GM21723 (cell line): Measurements from ENCODE around the gene DTYMK.

ENCODE experiments used
- ATAC-seq: cut with Tn5 transposase; IDR thresholded peaks from one replicate; pipeline ENCODE4 v1.9.1; 2021; ENCODE audit warnings: mild to moderate bottlenecking, moderate library complexity; ENCODE audit not compliant: unreplicated experiment

The DTYMK gene

DNA sequence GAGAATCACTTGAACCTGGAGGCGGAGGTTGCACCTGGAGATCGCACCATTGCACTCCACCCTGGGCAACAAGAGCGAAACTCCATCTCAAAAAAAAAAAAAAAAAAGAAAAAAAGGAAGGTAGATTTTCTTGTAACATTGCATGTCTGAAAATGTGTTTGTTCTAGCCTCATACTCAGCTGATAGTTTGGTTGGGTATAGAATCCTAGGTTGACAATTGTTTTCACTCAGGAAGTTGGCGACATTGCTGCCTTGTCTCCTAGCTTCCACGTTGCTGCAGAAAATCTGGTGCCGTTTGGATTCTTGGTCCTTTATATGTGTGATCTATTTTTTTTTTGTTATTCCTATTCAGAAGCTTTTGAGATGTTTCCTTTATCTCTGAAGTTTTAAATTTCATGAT, 19.9 kb upstream of the DTYMK start:
- ATAC-seq: no peak

DNA sequence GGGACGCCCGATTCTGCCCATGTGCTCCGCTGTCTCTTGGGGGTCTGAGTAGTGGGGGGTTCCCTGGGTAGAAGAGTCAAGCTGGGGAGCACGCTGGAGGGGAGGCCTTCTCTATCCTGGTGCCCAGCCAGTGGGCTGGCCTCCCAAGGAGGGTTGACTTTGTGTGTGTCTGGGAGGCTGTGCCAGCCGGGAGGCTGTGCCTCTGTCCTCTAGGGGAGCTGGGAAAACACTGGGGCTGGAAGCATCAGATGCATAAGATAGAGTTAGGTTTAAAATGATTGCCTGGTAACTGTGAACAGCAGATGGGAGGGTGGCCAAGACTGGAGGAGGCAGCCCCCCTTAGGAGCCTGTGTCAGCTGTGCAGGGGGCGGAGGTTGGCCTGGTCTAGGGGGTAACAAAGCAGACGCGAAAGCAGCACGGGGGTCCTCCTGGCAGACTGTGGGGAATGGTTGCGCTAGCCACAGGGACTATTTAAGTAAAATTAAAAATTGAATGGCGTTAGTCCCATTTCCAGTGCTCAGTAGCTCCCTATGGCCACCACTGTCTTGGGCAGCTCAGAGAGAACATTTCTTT, 16.5 kb upstream of the DTYMK start:
- ATAC-seq: no peak

DNA sequence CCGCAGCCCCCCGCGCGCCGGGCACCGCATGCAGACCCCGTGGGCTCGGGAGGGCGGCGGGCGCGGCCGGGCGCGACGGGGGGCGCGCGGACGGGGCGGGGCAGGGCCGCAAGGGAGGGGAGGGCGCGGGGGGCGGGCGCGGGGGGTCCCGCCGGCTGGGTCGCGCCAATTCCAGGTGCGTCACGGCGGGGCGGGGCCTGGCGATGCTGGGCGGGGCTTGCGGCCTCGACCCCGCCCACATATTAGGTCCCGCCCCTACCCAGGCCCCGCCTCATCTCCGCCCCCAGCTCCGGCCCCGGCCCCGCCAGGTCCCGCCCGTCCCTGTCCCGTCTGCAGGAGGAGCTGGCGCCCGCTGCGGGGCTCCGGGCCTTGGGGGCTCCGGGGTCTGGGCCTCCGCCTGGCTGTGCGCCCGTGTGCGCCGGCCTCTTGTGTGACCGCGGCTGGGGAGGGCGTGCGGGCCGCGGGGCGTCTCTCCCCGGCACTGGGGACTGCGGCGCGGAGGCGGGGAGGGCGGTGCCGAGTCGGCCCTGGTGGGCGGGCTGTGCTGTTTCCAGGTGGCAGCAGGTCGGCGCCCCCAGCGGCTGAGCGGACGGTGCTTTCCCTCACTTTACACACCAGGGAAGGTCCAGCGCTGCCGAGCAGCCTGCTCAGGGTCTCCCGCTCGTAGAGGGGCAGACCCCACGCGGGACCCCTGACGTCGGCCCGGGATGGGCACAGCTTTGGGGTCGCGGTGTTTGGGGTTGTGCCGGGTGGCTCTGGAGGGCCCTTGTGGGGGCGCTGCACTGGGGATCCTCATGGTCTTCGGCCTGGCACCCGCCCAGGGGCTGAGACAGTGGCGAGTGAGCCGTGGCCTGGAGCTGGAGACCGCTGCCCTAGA, 15.8 kb upstream of the DTYMK start:
- peak; percentile 70 for ATAC-seq

DNA sequence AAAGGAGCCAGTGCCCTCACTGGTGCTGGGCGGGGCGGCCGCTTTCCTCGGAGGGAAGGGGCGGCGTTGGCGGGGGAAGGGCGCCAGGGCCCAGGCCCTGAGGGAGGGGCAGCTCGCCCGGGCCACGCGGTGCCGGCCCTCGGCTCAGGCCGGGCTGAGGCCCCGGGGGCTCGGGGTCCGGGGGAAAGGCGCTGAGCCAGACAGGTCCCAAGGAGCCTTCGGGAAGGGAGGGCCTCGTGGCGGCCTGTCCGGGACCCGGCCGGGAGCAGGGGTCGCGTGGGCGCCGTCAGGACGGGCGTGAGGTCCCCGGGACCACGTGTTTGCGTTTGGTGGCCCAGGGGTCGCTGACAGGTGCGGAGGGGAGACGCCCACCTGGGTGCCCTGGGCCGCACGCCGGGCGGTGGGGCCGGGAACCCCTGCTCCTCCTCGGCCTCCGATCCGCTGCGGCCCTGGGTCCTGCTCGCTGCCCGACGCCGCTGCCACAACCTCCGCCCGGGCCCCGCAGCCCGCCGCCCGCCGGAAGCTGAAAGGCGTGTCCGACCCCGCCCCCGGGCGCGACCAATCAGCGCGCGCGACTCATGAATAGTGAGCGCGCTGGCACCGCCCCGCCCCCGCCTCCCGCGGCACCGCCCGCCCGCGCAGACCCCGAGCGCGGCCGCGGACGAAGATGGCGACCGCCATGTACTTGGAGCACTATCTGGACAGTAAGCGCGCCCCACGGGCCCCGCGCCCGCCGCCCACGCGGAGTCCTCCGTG, 15.0 kb upstream of the DTYMK start, which contains the start of gene ING5:
Gene ING5 (plus strand): TSS at position 641 of the 756 bp plus-strand sequence. CDS start 27 bp downstream, at position 668.
- ATAC-seq: peak; percentile 60

DNA sequence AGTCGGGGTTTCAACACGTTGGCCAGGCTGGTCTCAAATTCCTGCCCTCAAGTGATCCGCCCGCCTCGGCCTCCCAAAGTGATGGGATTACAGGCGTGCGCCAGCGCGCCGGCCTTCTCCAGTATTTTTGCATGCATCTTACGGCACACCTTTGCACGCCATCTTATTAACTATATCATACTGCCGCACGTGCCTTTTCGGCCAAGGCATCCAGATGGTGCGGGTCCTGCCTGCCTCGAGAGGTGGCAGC, 14.5 kb upstream of the DTYMK start:
- no peak for ATAC-seq

DNA sequence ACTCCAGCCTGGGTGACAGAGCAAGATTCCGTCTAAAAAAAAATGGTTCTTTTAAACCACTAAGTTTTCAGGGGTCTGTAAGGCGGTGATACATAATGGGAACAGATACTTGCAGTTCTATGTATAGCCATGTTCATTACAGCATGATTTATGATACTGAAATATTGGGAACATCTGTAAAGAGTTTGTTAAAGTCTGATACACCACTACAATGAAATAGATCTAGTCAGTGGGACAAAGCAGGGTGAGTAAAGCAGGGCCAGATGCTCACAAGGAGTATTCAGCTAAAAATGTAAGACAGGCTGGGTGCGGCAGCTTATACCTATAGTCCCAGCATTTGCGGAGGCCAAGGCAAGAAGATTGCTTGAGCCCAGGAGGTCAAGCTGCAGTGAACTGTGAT, 9.0 kb upstream of the DTYMK start:
- no peak for ATAC-seq

DNA sequence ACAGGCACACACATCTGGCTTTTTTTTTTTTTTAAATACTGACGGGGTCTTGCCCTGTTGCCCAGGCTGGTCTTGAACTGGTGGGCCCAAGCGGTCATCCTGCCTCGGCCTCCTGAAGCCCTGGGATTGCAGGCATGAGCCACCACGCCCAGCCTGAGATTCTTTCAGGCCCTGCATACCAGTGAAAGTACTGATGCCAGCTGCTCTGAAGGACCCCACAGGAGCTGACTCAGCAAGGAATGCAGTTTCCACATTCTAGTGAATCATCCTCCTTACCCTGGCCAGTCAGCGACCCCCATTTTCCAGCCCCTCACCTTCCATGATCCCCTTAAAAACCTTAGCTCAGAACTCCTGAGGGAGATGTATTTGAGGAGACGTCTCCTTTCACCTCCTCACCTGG, 5.8 kb upstream of the DTYMK start:
- no peak for ATAC-seq

DNA sequence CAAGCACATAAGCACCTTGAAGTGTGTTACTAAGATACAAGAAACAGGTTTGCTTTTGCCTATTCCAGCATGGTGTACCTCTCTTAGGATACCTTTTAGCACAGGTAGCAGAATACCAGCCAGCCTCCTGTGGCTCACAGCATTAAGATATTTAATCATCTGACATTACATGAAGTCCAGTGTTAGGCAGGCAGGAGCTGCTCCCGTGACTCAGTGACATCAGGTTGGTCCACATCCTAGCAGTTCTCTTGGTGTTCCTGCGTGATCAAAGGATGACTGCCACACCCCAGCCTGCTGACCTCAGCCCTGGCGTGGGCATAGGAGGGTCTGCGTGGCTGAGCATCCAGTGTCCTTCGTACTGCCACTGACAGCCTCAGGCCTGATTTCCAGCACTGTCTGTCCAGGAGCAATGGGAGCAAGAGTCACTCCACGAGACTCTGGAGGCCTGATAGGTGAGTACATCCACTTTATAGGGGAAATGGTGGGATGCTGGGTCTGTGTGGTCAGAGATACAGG, 3.6 kb upstream of the DTYMK start:
- ATAC-seq: no peak

DNA sequence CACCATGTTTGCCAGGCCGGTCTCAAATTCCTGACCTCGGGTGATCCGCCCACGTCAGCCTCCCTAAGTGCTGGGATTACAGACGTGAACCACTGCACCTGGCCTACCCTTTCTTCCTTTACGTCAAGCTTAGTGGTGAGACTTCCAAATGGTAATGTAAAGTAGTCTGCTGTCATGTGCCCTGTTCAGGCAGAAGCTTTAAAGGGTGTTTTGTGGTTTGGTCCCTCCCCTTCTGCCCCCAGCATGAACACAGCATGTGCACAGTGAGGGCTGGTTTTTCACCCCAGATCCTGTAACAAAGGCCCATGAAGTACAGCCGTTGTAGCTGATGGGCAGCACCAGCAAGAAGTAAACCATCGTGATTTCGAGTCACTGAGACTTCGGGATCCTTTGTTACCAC, 2.7 kb upstream of the DTYMK start:
- ATAC-seq: no peak

DNA sequence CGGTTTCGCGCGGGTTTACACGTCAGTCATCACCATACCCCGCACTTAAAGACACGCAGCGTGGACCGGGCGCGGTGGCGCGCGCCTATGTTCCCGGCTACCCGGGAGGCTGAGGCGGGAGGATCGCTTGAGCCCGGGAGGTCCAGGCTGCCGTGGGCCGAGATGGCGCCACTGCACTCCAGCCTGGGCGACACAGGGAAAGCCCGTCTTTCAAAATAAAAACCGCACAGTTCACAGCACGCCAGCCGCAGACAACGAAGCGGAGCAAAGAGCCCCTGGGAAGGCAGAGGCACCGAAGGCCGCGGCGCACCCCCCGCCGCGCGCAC, 328 bp downstream of the DTYMK start:
- ATAC-seq: peak; percentile 22

DNA sequence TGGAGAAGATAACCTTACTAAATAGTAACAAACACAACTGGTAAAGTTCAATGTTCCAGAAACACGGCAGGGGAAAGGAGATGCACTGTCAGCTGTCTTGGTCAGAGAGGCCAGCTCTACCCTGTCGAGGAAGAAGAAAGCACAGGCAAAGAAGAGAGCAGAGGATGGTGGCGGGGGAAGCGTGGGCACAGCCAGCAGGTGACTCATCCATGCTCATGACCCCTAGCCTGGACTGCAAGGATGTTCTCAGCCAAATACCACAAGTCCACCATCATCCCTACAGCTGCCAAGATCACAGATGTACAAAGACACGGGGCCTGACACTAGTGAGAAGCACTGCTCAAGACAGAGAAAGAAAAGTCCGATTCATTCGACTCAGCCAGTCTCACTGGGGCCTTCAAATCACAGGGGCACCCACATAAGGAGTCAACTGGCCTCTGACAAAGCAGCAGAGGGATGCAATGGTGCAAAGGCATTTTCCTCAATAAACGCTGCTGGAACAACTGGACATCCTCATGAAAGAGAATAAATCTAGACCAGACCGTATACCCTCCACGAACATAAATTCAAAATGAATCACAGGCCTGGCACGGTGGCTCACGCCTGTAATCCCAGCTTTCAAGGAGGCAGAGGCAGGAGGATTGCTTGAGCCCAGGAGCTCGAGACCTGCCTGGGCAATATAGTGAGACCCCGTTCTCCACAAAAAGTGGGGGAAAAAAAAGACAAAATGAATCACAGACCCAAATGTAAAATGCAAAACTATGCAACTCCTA, 5.6 kb downstream of the DTYMK start:
- ATAC-seq: no peak

DNA sequence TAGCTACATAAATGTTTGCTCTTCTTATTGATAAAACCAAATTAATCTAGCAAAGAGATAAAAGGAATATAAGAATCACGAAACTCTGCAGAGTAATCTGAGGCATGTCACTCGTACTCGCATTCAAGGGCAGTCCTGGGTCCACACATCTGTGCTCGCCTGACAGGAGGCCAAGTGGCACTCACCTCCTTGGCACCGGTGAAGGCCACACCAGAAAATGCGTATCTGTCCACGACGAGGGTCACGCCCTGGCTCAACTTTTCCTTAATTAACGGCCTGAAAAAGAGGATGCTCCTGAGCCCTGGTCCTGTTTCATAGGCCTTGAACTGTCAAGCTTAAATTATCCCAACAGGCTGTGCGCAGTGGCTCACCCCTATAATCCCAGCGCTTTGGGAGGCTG, 6.6 kb downstream of the DTYMK start:
- no peak for ATAC-seq

DNA sequence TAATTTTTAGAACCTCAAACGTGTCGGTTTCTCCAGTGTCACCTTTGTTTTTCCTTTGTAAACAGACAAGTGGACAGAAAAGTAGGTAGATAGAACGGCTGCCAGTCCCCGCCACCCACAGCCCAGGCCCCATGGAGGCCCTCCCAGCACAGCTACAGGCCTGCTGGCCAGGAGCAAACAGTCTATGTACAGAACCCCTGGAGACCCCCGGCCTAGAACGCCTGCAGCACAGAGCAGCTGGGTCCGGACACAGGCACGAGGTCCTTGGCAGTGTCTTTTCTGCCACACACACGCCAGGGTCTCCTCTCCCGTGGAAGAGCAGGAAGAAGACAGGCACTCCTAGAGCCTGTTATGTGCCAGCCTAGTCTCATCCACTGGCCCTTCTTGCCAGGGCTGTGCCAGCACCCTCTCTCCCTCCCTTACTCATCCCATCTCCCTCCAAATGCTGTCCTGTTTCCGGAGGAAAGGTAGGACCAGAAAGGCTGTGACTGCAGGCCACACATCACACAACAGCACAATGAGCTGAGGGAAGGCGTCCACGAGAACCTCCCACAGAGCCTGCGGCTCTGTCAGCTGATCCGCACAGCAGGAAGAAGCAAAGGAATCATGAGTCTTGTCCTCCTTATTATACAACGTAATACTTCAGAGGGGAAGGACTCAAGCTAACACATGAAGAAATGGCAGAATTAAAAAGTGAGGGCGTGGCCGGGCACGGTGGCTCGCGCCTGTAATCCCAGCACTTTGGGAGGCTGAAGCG, 7.7 kb downstream of the DTYMK start:
- no peak for ATAC-seq

DNA sequence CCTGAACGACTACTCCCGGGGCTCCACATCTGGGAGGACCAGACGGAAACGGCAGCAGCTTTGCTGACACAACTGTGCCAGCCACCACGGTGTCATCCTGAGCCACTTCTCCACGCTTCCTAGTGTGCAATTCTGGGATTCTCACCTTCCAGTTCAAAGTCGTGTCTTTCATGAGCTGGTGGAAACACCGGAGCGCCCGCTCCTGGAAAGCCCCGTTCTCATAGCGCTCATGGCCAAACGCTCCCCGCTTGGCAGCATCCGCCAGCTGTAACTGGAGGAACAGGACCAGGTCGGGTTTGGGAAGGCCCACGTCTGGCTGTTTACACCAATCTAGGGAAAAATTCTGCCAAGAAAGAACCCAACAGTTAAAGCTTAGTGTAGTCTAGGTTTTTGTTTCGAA, 8.3 kb downstream of the DTYMK start:
- no peak for ATAC-seq

DNA sequence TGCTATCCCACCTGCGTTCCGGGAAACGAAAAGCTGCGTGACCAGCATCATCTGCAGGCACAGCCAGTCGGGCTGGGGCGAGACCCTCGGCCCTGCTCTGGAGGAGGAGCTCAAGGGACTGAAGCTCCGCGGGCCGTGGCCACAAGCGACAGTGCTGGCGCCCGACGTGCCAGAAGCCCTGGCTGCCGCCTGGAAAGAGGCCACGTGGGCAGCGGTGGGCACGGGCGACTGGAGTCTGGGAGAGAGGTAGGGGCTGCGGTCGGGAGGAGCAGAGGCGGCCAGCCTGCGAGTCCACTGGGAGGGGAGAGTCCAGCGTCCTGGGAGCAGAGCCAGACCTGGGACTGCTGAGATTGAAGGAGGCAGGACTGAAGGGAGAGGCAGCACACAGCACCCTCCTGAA, 9.2 kb downstream of the DTYMK start:
- no peak for ATAC-seq

DNA sequence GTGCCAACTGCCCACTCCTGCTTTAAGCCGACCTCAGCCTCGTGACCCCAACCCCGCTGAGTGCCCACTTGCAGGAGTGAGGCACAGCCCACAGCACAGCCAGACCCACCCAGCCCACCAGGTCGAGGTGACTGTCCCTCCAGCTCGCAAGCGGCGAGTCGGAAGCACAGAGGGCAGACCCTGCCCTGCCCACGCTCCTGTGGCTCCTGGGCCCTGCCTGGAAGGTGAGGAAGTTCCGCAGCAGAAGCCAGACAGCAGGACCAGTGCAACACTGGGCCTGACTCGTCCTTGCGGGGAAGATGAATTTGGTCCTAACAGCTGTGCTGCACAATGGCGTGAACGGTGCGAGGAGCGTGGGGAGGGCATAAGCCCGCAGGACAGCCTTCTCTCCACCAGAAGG, 9.9 kb downstream of the DTYMK start:
- no peak for ATAC-seq

DNA sequence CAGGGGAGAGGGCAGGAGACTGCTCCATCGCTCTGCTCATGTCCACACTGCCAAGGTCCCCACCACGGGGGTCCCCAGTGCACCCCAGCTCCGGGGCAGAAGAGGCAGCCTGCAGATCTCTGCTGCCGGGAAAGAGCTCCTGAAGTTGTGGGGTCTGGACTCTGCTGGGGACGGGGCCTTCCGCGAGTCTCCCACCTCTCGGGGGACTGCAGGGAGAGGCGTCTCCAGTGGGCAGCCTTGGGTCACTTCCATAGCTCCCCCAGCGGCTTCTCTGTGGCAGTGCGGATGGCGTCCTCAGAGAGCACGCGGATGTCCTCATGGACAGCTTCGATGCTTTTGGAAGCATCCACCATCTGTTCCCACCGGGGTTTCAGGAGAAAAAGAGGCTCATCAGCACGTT, 10.7 kb downstream of the DTYMK start:
- ATAC-seq: no peak

DNA sequence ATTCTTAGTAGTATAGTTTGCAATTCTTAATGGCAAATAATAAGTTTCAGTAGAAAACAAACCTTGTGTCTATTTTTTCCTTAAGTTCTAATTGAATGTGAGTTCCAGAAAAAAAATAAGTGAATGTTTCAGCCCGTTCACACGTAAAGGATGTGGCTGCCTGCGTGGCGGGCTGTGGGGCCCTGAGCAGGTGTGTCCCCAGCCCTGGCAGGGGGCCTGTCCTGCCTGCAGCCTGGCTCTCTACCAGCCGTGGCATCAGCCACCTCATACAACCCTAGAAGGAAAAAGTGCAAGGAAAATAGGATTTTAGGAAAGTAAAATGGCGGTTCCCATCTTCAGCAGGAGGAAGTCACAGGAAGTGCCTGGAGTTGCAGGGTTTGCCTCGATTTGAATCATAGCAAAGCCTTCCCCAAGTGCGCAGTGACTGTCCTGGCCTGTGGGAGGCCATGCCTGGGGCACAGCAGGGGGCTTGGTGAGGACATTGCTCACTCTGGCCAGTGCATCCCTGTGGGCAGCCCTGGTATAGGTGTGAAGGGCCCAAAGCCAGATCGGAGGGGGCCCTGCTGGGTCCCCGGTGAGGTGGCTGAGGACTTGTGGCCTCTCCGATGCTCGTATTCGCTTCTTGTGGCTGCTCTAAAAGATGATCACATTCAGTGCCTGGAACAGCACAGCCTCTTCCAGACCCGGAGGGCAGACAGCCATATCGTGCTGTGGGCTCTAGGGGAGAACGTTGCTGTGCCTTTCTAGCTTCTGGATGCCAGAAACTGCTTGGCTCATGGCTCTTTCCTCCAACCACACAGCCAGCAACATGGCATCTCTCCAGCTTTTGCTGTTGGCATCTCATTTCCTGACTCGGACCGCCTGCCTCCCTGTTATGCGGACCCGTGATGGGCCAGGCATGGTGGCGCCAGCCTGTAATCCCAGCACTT, 12.6 kb downstream of the DTYMK start:
- ATAC-seq: no peak

DNA sequence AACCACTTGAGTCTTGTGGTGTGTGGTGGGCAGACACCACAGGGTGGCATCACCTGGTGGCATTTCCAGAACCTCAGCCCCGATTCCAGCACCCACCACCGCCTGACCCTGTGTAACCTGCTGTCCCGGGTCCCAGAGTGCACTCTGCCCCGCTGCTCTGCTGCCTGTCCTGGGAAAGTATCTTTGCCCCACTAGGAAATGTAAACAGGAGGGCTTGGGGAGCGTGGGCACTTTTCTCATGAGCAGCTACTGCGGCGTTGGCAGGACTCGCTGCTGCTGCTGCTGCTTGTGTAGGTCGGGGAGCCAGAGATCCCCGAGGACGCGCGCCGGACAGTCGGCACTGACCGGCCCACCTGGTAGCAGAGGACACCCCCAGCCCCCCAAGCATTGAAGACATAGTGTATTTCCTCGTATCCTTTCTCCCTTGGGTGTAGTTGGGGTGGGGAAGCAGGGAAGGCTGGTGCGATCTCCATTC, 13.4 kb downstream of the DTYMK start:
- no peak for ATAC-seq
